ENCODE results near the gene MR1. TPM values are rescaled to one million over a fixed set of nuclear protein-coding genes. Genes with fewer than 3 reads are reported as not detected.

Gene MR1
- total and polyA plus RNA-seq, 9 of the 15 experiments (the other 6 are each of a cell fraction or from before 2014, with no cell fraction given) = 9.7 to 21.7 (median 15.6) TPM

DNA sequence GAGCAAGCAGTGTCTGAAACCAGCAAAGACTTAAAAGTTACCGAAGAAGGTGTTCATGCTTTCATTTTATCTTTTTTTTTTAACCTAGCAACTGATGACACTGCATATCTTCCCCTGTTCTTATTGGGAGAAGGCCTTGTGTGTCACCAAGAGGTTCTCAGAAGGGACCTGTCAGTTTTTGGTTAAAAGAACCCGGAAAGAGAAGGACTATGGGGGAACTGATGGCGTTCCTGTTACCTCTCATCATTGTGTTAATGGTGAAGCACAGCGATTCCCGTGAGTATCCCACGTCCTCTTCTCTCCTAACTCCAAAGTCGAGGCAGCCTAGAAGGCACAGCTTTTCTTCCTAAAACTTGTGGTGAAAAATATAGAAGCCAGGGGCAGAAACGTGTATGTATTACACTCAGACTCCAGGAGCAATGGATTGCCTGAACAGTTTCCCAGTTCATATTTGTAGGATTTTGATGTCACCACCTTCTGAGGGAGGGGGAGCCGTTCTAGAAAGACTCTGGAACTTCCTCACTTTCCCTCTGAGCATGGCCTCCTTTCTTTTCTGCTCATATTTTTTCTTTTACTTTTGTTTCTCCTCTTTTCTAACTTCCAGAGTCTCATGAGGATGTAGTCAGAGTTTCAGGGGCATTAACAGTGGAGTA lies at the start of gene MR1 (continued):
- TF ChIP-seq, protein P1, sequence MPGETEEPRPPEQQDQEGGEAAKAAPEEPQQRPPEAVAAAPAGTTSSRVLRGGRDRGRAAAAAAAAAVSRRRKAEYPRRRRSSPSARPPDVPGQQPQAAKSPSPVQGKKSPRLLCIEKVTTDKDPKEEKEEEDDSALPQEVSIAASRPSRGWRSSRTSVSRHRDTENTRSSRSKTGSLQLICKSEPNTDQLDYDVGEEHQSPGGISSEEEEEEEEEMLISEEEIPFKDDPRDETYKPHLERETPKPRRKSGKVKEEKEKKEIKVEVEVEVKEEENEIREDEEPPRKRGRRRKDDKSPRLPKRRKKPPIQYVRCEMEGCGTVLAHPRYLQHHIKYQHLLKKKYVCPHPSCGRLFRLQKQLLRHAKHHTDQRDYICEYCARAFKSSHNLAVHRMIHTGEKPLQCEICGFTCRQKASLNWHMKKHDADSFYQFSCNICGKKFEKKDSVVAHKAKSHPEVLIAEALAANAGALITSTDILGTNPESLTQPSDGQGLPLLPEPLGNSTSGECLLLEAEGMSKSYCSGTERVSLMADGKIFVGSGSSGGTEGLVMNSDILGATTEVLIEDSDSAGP (CRISPR knock-in tag; IDR thresholded peaks at IDR 0.05) = no peak
- TF ChIP-seq, protein P2, sequence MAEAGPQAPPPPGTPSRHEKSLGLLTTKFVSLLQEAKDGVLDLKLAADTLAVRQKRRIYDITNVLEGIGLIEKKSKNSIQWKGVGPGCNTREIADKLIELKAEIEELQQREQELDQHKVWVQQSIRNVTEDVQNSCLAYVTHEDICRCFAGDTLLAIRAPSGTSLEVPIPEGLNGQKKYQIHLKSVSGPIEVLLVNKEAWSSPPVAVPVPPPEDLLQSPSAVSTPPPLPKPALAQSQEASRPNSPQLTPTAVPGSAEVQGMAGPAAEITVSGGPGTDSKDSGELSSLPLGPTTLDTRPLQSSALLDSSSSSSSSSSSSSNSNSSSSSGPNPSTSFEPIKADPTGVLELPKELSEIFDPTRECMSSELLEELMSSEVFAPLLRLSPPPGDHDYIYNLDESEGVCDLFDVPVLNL (CRISPR knock-in tag; IDR thresholded peaks at IDR 0.05; ENCODE audit: low read depth) = no peak
- TF ChIP-seq FOSL1 (tag; conservative IDR thresholded peaks at IDR 0.05) (no peak), PRPF4 (IDR thresholded peaks at IDR 0.05; ENCODE audit: insufficient read depth, low read depth, low read length, poor library complexity, severe bottlenecking) (no peak), GTF2E2 (tag; IDR thresholded peaks at IDR 0.05) (peak; percentile 57), ELF2 (CRISPR knock-in tag; IDR thresholded peaks at IDR 0.05) (peak; percentile 48; the same call in 1 of the 2 replicates), POLR2AphosphoS2 (IDR thresholded peaks at IDR 0.05; ENCODE audit: low read length) (no peak), TCFL5 (CRISPR knock-in tag; conservative IDR thresholded peaks at IDR 0.05) (no peak), CBX2 (IDR thresholded peaks at IDR 0.05; ENCODE audit: insufficient read depth, low read length, poor library complexity, severe bottlenecking) (no peak)
- TF ChIP-seq, protein P3, sequence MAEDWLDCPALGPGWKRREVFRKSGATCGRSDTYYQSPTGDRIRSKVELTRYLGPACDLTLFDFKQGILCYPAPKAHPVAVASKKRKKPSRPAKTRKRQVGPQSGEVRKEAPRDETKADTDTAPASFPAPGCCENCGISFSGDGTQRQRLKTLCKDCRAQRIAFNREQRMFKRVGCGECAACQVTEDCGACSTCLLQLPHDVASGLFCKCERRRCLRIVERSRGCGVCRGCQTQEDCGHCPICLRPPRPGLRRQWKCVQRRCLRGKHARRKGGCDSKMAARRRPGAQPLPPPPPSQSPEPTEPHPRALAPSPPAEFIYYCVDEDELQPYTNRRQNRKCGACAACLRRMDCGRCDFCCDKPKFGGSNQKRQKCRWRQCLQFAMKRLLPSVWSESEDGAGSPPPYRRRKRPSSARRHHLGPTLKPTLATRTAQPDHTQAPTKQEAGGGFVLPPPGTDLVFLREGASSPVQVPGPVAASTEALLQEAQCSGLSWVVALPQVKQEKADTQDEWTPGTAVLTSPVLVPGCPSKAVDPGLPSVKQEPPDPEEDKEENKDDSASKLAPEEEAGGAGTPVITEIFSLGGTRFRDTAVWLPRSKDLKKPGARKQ (CRISPR knock-in tag; IDR thresholded peaks at IDR 0.05) = no peak
- TF ChIP-seq, protein P4, sequence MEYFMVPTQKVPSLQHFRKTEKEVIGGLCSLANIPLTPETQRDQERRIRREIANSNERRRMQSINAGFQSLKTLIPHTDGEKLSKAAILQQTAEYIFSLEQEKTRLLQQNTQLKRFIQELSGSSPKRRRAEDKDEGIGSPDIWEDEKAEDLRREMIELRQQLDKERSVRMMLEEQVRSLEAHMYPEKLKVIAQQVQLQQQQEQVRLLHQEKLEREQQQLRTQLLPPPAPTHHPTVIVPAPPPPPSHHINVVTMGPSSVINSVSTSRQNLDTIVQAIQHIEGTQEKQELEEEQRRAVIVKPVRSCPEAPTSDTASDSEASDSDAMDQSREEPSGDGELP (CRISPR knock-in tag; IDR thresholded peaks at IDR 0.05; ENCODE audit: borderline replicate concordance) = no peak
- TF ChIP-seq, protein P5, sequence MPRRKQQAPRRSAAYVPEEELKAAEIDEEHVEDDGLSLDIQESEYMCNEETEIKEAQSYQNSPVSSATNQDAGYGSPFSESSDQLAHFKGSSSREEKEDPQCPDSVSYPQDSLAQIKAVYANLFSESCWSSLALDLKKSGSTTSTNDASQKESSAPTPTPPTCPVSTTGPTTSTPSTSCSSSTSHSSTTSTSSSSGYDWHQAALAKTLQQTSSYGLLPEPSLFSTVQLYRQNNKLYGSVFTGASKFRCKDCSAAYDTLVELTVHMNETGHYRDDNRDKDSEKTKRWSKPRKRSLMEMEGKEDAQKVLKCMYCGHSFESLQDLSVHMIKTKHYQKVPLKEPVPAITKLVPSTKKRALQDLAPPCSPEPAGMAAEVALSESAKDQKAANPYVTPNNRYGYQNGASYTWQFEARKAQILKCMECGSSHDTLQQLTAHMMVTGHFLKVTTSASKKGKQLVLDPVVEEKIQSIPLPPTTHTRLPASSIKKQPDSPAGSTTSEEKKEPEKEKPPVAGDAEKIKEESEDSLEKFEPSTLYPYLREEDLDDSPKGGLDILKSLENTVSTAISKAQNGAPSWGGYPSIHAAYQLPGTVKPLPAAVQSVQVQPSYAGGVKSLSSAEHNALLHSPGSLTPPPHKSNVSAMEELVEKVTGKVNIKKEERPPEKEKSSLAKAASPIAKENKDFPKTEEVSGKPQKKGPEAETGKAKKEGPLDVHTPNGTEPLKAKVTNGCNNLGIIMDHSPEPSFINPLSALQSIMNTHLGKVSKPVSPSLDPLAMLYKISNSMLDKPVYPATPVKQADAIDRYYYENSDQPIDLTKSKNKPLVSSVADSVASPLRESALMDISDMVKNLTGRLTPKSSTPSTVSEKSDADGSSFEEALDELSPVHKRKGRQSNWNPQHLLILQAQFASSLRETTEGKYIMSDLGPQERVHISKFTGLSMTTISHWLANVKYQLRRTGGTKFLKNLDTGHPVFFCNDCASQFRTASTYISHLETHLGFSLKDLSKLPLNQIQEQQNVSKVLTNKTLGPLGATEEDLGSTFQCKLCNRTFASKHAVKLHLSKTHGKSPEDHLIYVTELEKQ (CRISPR knock-in tag; IDR thresholded peaks at IDR 0.05) = no peak
- TF ChIP-seq, protein P6, sequence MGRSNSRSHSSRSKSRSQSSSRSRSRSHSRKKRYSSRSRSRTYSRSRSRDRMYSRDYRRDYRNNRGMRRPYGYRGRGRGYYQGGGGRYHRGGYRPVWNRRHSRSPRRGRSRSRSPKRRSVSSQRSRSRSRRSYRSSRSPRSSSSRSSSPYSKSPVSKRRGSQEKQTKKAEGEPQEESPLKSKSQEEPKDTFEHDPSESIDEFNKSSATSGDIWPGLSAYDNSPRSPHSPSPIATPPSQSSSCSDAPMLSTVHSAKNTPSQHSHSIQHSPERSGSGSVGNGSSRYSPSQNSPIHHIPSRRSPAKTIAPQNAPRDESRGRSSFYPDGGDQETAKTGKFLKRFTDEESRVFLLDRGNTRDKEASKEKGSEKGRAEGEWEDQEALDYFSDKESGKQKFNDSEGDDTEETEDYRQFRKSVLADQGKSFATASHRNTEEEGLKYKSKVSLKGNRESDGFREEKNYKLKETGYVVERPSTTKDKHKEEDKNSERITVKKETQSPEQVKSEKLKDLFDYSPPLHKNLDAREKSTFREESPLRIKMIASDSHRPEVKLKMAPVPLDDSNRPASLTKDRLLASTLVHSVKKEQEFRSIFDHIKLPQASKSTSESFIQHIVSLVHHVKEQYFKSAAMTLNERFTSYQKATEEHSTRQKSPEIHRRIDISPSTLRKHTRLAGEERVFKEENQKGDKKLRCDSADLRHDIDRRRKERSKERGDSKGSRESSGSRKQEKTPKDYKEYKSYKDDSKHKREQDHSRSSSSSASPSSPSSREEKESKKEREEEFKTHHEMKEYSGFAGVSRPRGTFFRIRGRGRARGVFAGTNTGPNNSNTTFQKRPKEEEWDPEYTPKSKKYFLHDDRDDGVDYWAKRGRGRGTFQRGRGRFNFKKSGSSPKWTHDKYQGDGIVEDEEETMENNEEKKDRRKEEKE (IDR thresholded peaks at IDR 0.05; ENCODE audit: borderline replicate concordance in 1 of 2, control insufficient read depth in 1 of 2, low read depth in 2 of 2, low read length in 1 of 2) = no peak
